Transverse colon (tissue), 3 donors: ENCODE measurements around the gene TCHP.

Experiments
- CTCF ChIP-seq, 5 experiments: fragments of 200-600 bp in 3 of 5; fragments of 450-650 bp in 2 of 5; sonication (generic) in 3 of 5; IDR thresholded peaks; 1 replicate in 2 of 5; 2 replicates in 3 of 5; pipeline ENCODE4 v1.5.1; 2016 to 2017; ENCODE audit warnings: antibody characterized with exemption in 5 of 5, inconsistent platforms in 3 of 5, mild to moderate bottlenecking in 2 of 5, moderate library complexity in 1 of 5
- EP300 ChIP-seq: sonication (generic); formaldehyde crosslinking; IDR thresholded peaks from one replicate; pipeline ENCODE4 v1.6.1; 2017; ENCODE audit warnings: antibody characterized with exemption, low read depth

GRCh38 chr12:109912855-109913321 lies 12.8 kb downstream of the TCHP start:
- TF ChIP-seq EP300 (no peak), CTCF (IDR thresholded peaks at IDR 0.05) (no peak)
